SK-N-SH treated with all-trans-retinoic acid at 6 μM for 48 hours (cell line): ENCODE results near the gene PTPRN2.

ENCODE experiments used
- ATAC-seq: fragments of 200-7000 bp; cut with Tn5 transposase; 3 replicates; pipeline ENCODE4 v1.9.1; 2020; ENCODE audit warnings: mild to moderate bottlenecking, moderate library complexity
- ARNTL ChIP-seq: fragments of 450-650 bp; formaldehyde crosslinking; IDR thresholded peaks from 2 replicates; pipeline ENCODE4 v1.5.0; 2020; ENCODE audit warnings: low read depth, mild to moderate bottlenecking, moderate library complexity, borderline replicate concordance
- BACH2 ChIP-seq: fragments of 250-450 bp; sonication (Bioruptor Pico); IDR thresholded peaks from 2 replicates; pipeline ENCODE4 v1.9.0; 2021; ENCODE audit warnings: mild to moderate bottlenecking, borderline replicate concordance
- CREB5 ChIP-seq: fragments of 250-450 bp; sonication (Bioruptor Pico); IDR thresholded peaks from 2 replicates; pipeline ENCODE4 v1.5.1; 2020; ENCODE audit warnings: low read depth, mild to moderate bottlenecking, moderate library complexity
- CSDC2 ChIP-seq: fragments of 250-450 bp; sonication (Bioruptor Pico); IDR thresholded peaks from 2 replicates; pipeline ENCODE4 v1.5.0; 2020; ENCODE audit warnings: mild to moderate bottlenecking, moderate library complexity
- ESRRG ChIP-seq: fragments of 250-450 bp; sonication (Bioruptor Pico); IDR thresholded peaks from 2 replicates; pipeline ENCODE4 v1.6.1; 2021; ENCODE audit warnings: mild to moderate bottlenecking
- GLIS3 ChIP-seq: fragments of 250-450 bp; sonication (Bioruptor Pico); IDR thresholded peaks from 2 replicates; pipeline ENCODE4 v1.5.0; 2020; ENCODE audit warnings: mild to moderate bottlenecking, moderate library complexity
- ISL1 ChIP-seq: fragments of 250-450 bp; sonication (Bioruptor Pico); IDR thresholded peaks from 2 replicates; pipeline ENCODE4 v2.1.2; 2022; ENCODE audit warnings: mild to moderate bottlenecking, moderate library complexity
- POU6F1 ChIP-seq: fragments of 250-450 bp; sonication (Bioruptor Pico); IDR thresholded peaks from 2 replicates; pipeline ENCODE4 v1.8.0; 2021; ENCODE audit warnings: low read depth, mild to moderate bottlenecking, moderate library complexity, borderline replicate concordance
- PPARA ChIP-seq: fragments of 250-450 bp; sonication (Bioruptor Pico); IDR thresholded peaks from 2 replicates; pipeline ENCODE4 v1.5.0; 2020; ENCODE audit warnings: mild to moderate bottlenecking, borderline replicate concordance
- RARB ChIP-seq: fragments of 250-450 bp; sonication (Bioruptor Pico); IDR thresholded peaks from 2 replicates; pipeline ENCODE4 v1.8.0; 2021; ENCODE audit warnings: mild to moderate bottlenecking, moderate library complexity
- SNAI2 ChIP-seq: fragments of 250-450 bp; sonication (Bioruptor Pico); IDR thresholded peaks from 2 replicates; pipeline ENCODE4 v1.5.0; 2020; ENCODE audit warnings: mild to moderate bottlenecking, moderate library complexity
- TCF4 ChIP-seq: fragments of 250-450 bp; sonication (Bioruptor Pico); IDR thresholded peaks from 2 replicates; pipeline ENCODE4 v1.8.0; 2021; ENCODE audit warnings: mild to moderate bottlenecking, moderate library complexity, borderline replicate concordance
- TOX ChIP-seq: fragments of 250-450 bp; sonication (Bioruptor Pico); IDR thresholded peaks from 2 replicates; pipeline ENCODE4 v1.8.0; 2021; ENCODE audit warnings: mild to moderate bottlenecking, moderate library complexity, borderline replicate concordance
- TSHZ2 ChIP-seq: fragments of 250-450 bp; sonication (Bioruptor Pico); IDR thresholded peaks from 2 replicates; pipeline ENCODE4 v1.5.0; 2020; ENCODE audit warnings: mild to moderate bottlenecking, moderate library complexity
- ZC3H10 ChIP-seq: fragments of 250-450 bp; sonication (Bioruptor Pico); IDR thresholded peaks from 2 replicates; pipeline ENCODE4 v1.5.1; 2021; ENCODE audit warnings: mild to moderate bottlenecking, moderate library complexity
- ZNF565 ChIP-seq: fragments of 450-650 bp; formaldehyde crosslinking; conservative IDR thresholded peaks from 2 replicates; pipeline ENCODE4 v1.5.0; 2020; ENCODE audit warnings: low read depth, mild to moderate bottlenecking, moderate library complexity
- ZNF70 ChIP-seq: fragments of 450-650 bp; formaldehyde crosslinking; IDR thresholded peaks from 2 replicates; pipeline ENCODE4 v1.5.0; 2020; ENCODE audit warnings: mild to moderate bottlenecking, moderate library complexity
- ZNF8 ChIP-seq: fragments of 450-650 bp; formaldehyde crosslinking; IDR thresholded peaks from 2 replicates; pipeline ENCODE4 v1.5.0; 2020; ENCODE audit warnings: mild to moderate bottlenecking, moderate library complexity
- TF ChIP-seq, protein P1 (sequence below): fragments of 250-450 bp; sonication (Bioruptor Pico); IDR thresholded peaks from 2 replicates; pipeline ENCODE4 v1.5.1; 2021; ENCODE audit warnings: mild to moderate bottlenecking, moderate library complexity

PTPRN2 gene

GRCh38 chr7:158531661-158532060 is 56.0 kb downstream of the PTPRN2 start:
- TF ChIP-seq SNAI2 (CRISPR knock-in tag) (no peak), ARNTL (no peak), GLIS3 (CRISPR knock-in tag) (no peak), TOX (no peak), TSHZ2 (CRISPR knock-in tag) (no peak), CSDC2 (CRISPR knock-in tag) (no peak), BACH2 (CRISPR knock-in tag) (no peak), CREB5 (no peak), RARB (CRISPR knock-in tag) (no peak), ZC3H10 (no peak), ZNF70 (CRISPR knock-in tag) (no peak), ZNF565 (CRISPR knock-in tag) (no peak), PPARA (CRISPR knock-in tag) (no peak), ESRRG (CRISPR knock-in tag) (no peak)
- TF ChIP-seq, all 23 proteins: peak for 0
- ATAC-seq = no peak

GRCh38 chr7:158530800-158531609 is 56.6 kb downstream of the PTPRN2 start:
- ATAC-seq = no peak
- TF ChIP-seq, protein P1, sequence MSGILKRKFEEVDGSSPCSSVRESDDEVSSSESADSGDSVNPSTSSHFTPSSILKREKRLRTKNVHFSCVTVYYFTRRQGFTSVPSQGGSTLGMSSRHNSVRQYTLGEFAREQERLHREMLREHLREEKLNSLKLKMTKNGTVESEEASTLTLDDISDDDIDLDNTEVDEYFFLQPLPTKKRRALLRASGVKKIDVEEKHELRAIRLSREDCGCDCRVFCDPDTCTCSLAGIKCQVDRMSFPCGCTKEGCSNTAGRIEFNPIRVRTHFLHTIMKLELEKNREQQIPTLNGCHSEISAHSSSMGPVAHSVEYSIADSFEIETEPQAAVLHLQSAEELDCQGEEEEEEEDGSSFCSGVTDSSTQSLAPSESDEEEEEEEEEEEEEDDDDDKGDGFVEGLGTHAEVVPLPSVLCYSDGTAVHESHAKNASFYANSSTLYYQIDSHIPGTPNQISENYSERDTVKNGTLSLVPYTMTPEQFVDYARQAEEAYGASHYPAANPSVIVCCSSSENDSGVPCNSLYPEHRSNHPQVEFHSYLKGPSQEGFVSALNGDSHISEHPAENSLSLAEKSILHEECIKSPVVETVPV (CRISPR knock-in tag) = no peak
- TF ChIP-seq TOX (no peak), ISL1 (CRISPR knock-in tag) (no peak), TSHZ2 (CRISPR knock-in tag) (no peak), CREB5 (no peak), ZNF565 (CRISPR knock-in tag) (no peak), ZNF70 (CRISPR knock-in tag) (no peak), GLIS3 (CRISPR knock-in tag) (no peak), ZNF8 (CRISPR knock-in tag) (no peak), ESRRG (CRISPR knock-in tag) (no peak)

GRCh38 chr7:158529181-158530096 is 58.2 kb downstream of the PTPRN2 start:
- ATAC-seq = no peak
- TF ChIP-seq TCF4 (CRISPR knock-in tag) (no peak), CSDC2 (CRISPR knock-in tag) (no peak), POU6F1 (CRISPR knock-in tag) (no peak), ZC3H10 (no peak), CREB5 (no peak)
